H9 (cell line): Measurements from ENCODE around the gene OR7E24. TPM values are rescaled to one million over a fixed set of nuclear protein-coding genes. Genes with fewer than 3 reads are reported as not detected.

Experiments
- DNase-seq: peaks from one replicate; pipeline ENCODE4 v3.0.0-alpha.2; 2017
- H2AFZ ChIP-seq: one replicate; pipeline ENCODE4 v1.6.1; 2013; ENCODE audit warnings: mild to moderate bottlenecking, low read length, control low read depth, moderate library complexity
- H2AK5ac ChIP-seq: 2 replicates; pipeline ENCODE4 v1.6.1; 2013; ENCODE audit warnings: low read length, control low read depth, mixed read lengths; ENCODE audit not compliant: insufficient read length
- H2BK120ac ChIP-seq: one replicate; pipeline ENCODE4 v1.6.1; 2013; ENCODE audit warnings: low read depth, mild to moderate bottlenecking, low read length, control low read depth, inconsistent platforms; ENCODE audit not compliant: poor library complexity, severe bottlenecking
- H2BK12ac ChIP-seq: 2 replicates; pipeline ENCODE4 v1.6.1; 2013; ENCODE audit warnings: low read length, control low read depth, mixed read lengths, low read depth; ENCODE audit not compliant: insufficient read length
- H2BK15ac ChIP-seq: 2 replicates; pipeline ENCODE4 v1.6.1; 2013; ENCODE audit warnings: low read depth, low read length, control low read depth
- H2BK20ac ChIP-seq: one replicate; pipeline ENCODE4 v1.6.1; 2013; ENCODE audit warnings: low read depth, mild to moderate bottlenecking, low read length, control low read depth, inconsistent platforms; ENCODE audit not compliant: poor library complexity, severe bottlenecking
- H2BK5ac ChIP-seq: 2 replicates; pipeline ENCODE4 v1.6.1; 2013; ENCODE audit warnings: low read length, control low read depth, mixed read lengths; ENCODE audit not compliant: insufficient read length
- H3K14ac ChIP-seq: 2 replicates; pipeline ENCODE4 v1.6.1; 2013; ENCODE audit warnings: low read length, control low read depth; ENCODE audit not compliant: insufficient read depth
- H3K18ac ChIP-seq: 2 replicates; pipeline ENCODE4 v1.6.1; 2013; ENCODE audit warnings: low read depth, mild to moderate bottlenecking, mixed read lengths, low read length, control low read depth; ENCODE audit not compliant: insufficient read length
- H3K23ac ChIP-seq: 2 replicates; pipeline ENCODE4 v1.6.1; 2013; ENCODE audit warnings: low read length, control low read depth, mixed read lengths, low read depth; ENCODE audit not compliant: insufficient read length
- H3K23me2 ChIP-seq: 2 replicates; pipeline ENCODE4 v1.6.1; 2013; ENCODE audit warnings: low read depth, mild to moderate bottlenecking, mixed read lengths, low read length, control low read depth; ENCODE audit not compliant: insufficient read length, poor library complexity, severe bottlenecking
- H3K27ac ChIP-seq: 2 replicates; pipeline ENCODE4 v1.5.1; 2013; ENCODE audit warnings: low read length, control low read depth, mixed read lengths, low read depth; ENCODE audit not compliant: insufficient read length
- H3K27me3 ChIP-seq: 2 replicates; pipeline ENCODE4 v1.6.1; 2013; ENCODE audit warnings: low read length, control low read depth, inconsistent platforms; ENCODE audit not compliant: insufficient read depth
- H3K4ac ChIP-seq: 2 replicates; pipeline ENCODE4 v1.6.1; 2013; ENCODE audit warnings: low read depth, mild to moderate bottlenecking, control low read depth, inconsistent platforms, low read length, moderate library complexity
- H3K4me1 ChIP-seq: 2 replicates; pipeline ENCODE4 v1.6.1; 2013; ENCODE audit warnings: low read length, control low read depth, inconsistent platforms; ENCODE audit not compliant: insufficient read depth
- H3K4me2 ChIP-seq: 2 replicates; pipeline ENCODE4 v1.6.1; 2013; ENCODE audit warnings: low read length, control low read depth, mixed read lengths; ENCODE audit not compliant: insufficient read length, insufficient read depth
- H3K56ac ChIP-seq: 2 replicates; pipeline ENCODE4 v1.6.1; 2013; ENCODE audit warnings: low read depth, mild to moderate bottlenecking, mixed read lengths, low read length, control low read depth; ENCODE audit not compliant: insufficient read length
- H3K79me1 ChIP-seq: 2 replicates; pipeline ENCODE4 v1.6.1; 2013; ENCODE audit warnings: low read depth, mild to moderate bottlenecking, moderate library complexity, low read length, control low read depth, inconsistent platforms; ENCODE audit not compliant: insufficient read depth, poor library complexity, severe bottlenecking
- H3K79me2 ChIP-seq: 2 replicates; pipeline ENCODE4 v1.6.1; 2013; ENCODE audit warnings: low read length, control low read depth, inconsistent platforms; ENCODE audit not compliant: insufficient read depth
- H3K9ac ChIP-seq: 2 replicates; pipeline ENCODE4 v1.6.1; 2013; ENCODE audit warnings: low read length, control low read depth, mixed read lengths; ENCODE audit not compliant: insufficient read length; ENCODE audit errors: extremely low read depth
- H3K9me3 ChIP-seq: one replicate; pipeline ENCODE4 v1.6.1; 2013; ENCODE audit warnings: low read depth, low read length, inconsistent platforms; ENCODE audit not compliant: control insufficient read depth
- H3T11ph ChIP-seq: one replicate; pipeline ENCODE4 v1.6.1; 2013; ENCODE audit warnings: mild to moderate bottlenecking, low read length, control low read depth, inconsistent platforms
- H4K20me1 ChIP-seq: one replicate; pipeline ENCODE4 v1.6.1; 2013; ENCODE audit not compliant: control insufficient read depth, insufficient read length, insufficient read depth
- H4K5ac ChIP-seq: 2 replicates; pipeline ENCODE4 v1.6.1; 2013; ENCODE audit warnings: low read depth, mild to moderate bottlenecking, mixed read lengths, low read length, control low read depth; ENCODE audit not compliant: insufficient read length
- H4K8ac ChIP-seq: replicated peaks from 2 replicates; pipeline ENCODE4 v1.6.1; 2013; ENCODE audit warnings: low read length, control low read depth, mixed read lengths, low read depth; ENCODE audit not compliant: insufficient read length
- H4K91ac ChIP-seq: 2 replicates; pipeline ENCODE4 v1.6.1; 2013; ENCODE audit warnings: low read depth, mild to moderate bottlenecking, moderate library complexity, mixed read lengths, low read length, control low read depth; ENCODE audit not compliant: insufficient read length
- H3K27ac Mint-ChIP-seq, 3 experiments: 2 replicates in 2 of 3; 3 replicates in 1 of 3; pipeline ENCODE4 v1.8.0; 2020 to 2021; ENCODE audit warnings: mixed read lengths in 3 of 3, mild to moderate bottlenecking in 1 of 3, moderate library complexity in 1 of 3
- H3K27me3 Mint-ChIP-seq: 2 replicates; pipeline ENCODE4 v1.8.0; 2021; ENCODE audit warnings: low read depth, mild to moderate bottlenecking, moderate library complexity, mixed read lengths
- H3K36me3 Mint-ChIP-seq, 3 experiments: 2 replicates in 2 of 3; 3 replicates in 1 of 3; pipeline ENCODE4 v1.8.0; 2020 to 2021; ENCODE audit warnings: low read depth in 3 of 3, mixed read lengths in 3 of 3; ENCODE audit not compliant: insufficient read depth in 1 of 3
- H3K4me1 Mint-ChIP-seq, 2 experiments: 2 replicates each; pipeline ENCODE4 v1.8.0; 2020; ENCODE audit warnings: mixed read lengths in 2 of 2
- H3K4me3 Mint-ChIP-seq, 2 experiments: 2 replicates in 1 of 2; 3 replicates in 1 of 2; pipeline ENCODE4 v1.8.0; 2020 to 2021; ENCODE audit warnings: mild to moderate bottlenecking in 2 of 2, mixed read lengths in 2 of 2, moderate library complexity in 1 of 2
- H3K9me3 Mint-ChIP-seq, 2 experiments: 2 replicates in 1 of 2; 3 replicates in 1 of 2; pipeline ENCODE4 v1.8.0; 2020; ENCODE audit warnings: mild to moderate bottlenecking in 2 of 2, mixed read lengths in 2 of 2, moderate library complexity in 1 of 2
- WGBS: extraction: QIAGEN DNeasy Blood & Tissue Kit; methylation state at CpG from one replicate; pipeline ENCODE4 v1.1.7; 2013; ENCODE audit warnings: missing lambda C conversion rate, low lambda C conversion rate, mixed read lengths; ENCODE audit not compliant: insufficient read length; ENCODE audit errors: extremely low coverage; 5-methylcytosine and 5-hydroxymethylcytosine counted together
- total RNA-seq: library from RNA; stranded (reverse); gene quantifications from 2 replicates; pipeline ENCODE4 v1.2.1, GENCODE V29; 2021
- TF ChIP-seq, protein P1 (sequence below): fragments of 200-600 bp; sonication (generic); conservative IDR thresholded peaks from 3 replicates; pipeline ENCODE4 v1.8.0; 2021; ENCODE audit warnings: antibody characterized with exemption, mild to moderate bottlenecking

OR7E24 gene
- total RNA-seq, 1 experiment from 2014 or later, result not detected

DNA sequence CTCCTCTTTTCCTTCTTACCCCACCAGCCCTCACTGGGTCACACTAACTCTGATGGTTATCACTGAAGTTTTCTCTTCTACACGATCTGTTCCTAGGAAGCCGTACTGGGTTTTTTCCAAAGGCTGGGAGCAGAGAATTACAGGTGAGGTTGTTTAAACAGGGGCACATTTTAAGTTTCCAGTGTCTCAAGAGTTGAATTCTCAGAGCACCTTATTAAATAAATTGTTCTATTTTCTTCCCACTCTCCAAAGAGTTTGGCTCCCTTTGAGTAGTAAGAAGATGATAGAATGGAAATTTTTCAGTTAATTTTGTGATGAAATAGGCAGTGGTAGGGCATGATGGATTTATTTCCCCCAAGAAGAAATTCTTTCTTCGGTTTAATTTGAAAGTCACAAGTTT, 31.2 kb upstream of the OR7E24 start, which contains the start of gene OR7D4:
Gene OR7D4 (minus strand): TSS at position 101 of the 400 bp plus-strand sequence. CDS start 4,752 bp downstream, outside the sequence.
- Histone ChIP-seq H2BK12ac (no peak within 1 kb of the TSS), H2BK20ac (no peak within 1 kb of the TSS), H3K79me2 (no peaks in the 10 kb centered on the region), H2AFZ (no peak within 1 kb of the TSS), H3K23me2 (no peaks in the 10 kb centered on the region), H3K14ac (no peak within 1 kb of the TSS), H3K23ac (no peak within 1 kb of the TSS), H3K9me3 (peaks cover 68% of the 10 kb centered on the region), H3K4me2 (no peak within 1 kb of the TSS), H3K9ac (no peak within 1 kb of the TSS), H4K20me1 (no peaks in the 10 kb centered on the region), H2BK5ac (no peak within 1 kb of the TSS), H2BK120ac (no peak within 1 kb of the TSS), H3K18ac (no peak within 1 kb of the TSS), H3T11ph (no peak within 1 kb of the TSS), H3K79me1 (no peaks in the 10 kb centered on the region), H3K4me1 (no peaks in the 10 kb centered on the region), H2AK5ac (no peak within 1 kb of the TSS), H4K5ac (no peak within 1 kb of the TSS), H4K8ac (no peak within 1 kb of the TSS), H4K91ac (no peak within 1 kb of the TSS), H3K27ac (no peak within 1 kb of the TSS), H2BK15ac (no peak within 1 kb of the TSS), H3K56ac (no peak within 1 kb of the TSS), H3K4ac (no peak within 1 kb of the TSS), H3K27me3 (no peaks in the 10 kb centered on the region)
- no CpG with 5 or more reads among the region's 3 CpGs for WGBS
- H3K27ac Mint-ChIP-seq, result no peak within 1 kb of the TSS
- peaks cover 7 to 37% (median 12%) of the 10 kb centered on the region in 3 experiments; a peak in 6 of 7 replicates for H3K36me3 Mint-ChIP-seq
- no peak within 1 kb of the TSS for H3K4me3 Mint-ChIP-seq
- H3K4me1 Mint-ChIP-seq, result no peaks in the 10 kb centered on the region
- H3K27me3 Mint-ChIP-seq, result peaks cover 5% of the 10 kb centered on the region
- no peak for DNase-seq
- TF ChIP-seq, protein P1, sequence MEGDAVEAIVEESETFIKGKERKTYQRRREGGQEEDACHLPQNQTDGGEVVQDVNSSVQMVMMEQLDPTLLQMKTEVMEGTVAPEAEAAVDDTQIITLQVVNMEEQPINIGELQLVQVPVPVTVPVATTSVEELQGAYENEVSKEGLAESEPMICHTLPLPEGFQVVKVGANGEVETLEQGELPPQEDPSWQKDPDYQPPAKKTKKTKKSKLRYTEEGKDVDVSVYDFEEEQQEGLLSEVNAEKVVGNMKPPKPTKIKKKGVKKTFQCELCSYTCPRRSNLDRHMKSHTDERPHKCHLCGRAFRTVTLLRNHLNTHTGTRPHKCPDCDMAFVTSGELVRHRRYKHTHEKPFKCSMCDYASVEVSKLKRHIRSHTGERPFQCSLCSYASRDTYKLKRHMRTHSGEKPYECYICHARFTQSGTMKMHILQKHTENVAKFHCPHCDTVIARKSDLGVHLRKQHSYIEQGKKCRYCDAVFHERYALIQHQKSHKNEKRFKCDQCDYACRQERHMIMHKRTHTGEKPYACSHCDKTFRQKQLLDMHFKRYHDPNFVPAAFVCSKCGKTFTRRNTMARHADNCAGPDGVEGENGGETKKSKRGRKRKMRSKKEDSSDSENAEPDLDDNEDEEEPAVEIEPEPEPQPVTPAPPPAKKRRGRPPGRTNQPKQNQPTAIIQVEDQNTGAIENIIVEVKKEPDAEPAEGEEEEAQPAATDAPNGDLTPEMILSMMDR, result no peak
- peaks cover 86 to 90% of the 10 kb centered on the region in 2 experiments for H3K9me3 Mint-ChIP-seq
